NCI-H1105 treated with DMSO at 0.1 percent for 48 hours (cell line): ENCODE data around the gene GPR149.

Experiments used
- DNase-seq: peaks from one replicate; lab custom pipeline; 2025; lab: John Stamatoyannopoulos, UW

Gene GPR149

DNA sequence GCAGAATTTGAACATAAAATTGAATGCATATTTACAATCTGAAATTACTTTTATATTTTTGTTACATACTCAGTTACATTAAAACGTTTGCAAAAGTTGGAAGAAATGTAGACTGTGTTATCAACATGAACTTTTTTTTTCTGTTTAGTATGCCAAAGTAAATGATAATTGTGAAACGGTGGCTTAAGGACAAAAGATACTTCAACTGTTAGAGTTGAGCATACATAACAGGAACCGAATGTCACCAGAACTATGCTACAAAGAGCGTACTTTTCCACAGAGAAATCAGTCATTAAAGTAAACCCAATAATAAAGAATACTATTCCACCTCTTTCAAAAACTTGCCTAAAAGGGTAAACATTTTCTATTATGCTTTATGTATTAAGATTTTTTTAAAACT lies 91.4 kb downstream of the GPR149 start:
- no peak for DNase-seq

GRCh38 chr3:154338008-154338407 lies 92.0 kb downstream of the GPR149 start:
- DNase-seq = no peak

DNA sequence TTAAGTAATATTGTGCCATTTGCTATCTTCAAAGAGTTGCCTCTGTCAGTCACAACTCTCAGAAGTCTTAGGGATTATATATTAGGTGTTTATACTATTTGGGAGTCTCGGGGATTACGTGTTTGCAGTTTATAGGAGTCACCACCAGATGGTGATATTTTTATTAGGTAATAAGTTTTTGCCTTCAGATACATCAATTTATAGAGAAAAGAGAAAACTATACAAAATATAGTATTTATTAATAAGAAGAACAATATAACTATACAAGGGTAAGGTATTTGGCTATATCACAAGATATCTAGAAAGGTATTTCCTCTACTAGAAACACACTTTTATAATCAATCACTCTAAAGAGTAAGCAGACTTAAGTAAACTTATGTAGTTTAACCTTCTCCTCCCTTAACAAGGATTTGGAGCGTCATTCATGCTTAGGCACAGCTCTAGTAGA lies 95.0 kb downstream of the GPR149 start:
- peak; percentile 73 for DNase-seq

DNA sequence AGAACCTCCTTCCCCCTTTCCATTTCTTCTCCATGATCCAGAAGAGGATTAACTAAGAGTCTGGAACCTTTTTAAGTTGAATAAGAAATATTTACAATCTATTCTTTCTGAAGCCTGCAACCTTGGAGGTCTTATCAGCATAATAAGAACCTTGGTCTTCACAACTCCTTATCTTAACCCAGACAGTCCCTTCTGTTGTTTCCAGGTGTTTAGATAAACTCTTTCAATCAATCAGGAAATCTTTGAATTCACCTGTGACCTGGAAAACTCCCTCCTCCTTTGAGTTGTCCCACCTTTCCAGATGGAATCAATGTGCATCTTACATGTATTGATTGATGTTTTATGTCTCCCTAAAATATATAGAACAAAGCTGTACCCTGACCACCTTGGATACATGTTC lies 102.1 kb downstream of the GPR149 start:
- no peak for DNase-seq

GRCh38 chr3:154324919-154325318 lies 105.1 kb downstream of the GPR149 start:
- DNase-seq = peak; percentile 43

- peak; percentile 97 for DNase-seq
These were observed 105.9 kb downstream of the GPR149 start, which contains the start of gene DHX36 for GRCh38 chr3:154323891-154324738. Gene DHX36, minus strand, starts transcription at chr3:154324487. Its CDS starts 71 bp downstream, at chr3:154324416.

- DNase-seq = no peak
These were observed 112.8 kb downstream of the GPR149 start for GRCh38 chr3:154316974-154317767.

GRCh38 chr3:154314152-154314551 lies 115.8 kb downstream of the GPR149 start:
- no peak for DNase-seq

GRCh38 chr3:154310840-154311239 lies 119.2 kb downstream of the GPR149 start:
- no peak for DNase-seq

DNA sequence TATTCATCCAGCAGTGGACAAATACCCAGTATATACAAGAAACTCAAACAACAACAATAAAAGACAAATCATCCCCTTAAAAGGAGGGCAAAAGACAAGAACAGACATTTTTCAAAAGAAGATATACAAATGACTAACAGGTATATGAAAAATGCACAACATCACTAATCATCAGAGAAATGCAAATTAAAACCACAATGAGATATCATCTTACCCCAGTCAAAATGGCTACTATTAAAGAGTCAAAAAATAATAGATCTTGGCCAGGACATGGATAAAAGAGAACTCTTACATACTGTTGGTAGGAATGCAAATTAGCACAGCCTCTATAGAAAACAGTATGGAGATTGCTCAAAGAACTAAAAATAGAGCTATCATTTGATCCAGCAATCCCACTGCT lies 122.6 kb downstream of the GPR149 start:
- DNase-seq = no peak

GRCh38 chr3:154304936-154305335 lies 125.1 kb downstream of the GPR149 start:
- DNase-seq = no peak

GRCh38 chr3:154304116-154304786 lies 125.7 kb downstream of the GPR149 start:
- DNase-seq = no peak

DNA sequence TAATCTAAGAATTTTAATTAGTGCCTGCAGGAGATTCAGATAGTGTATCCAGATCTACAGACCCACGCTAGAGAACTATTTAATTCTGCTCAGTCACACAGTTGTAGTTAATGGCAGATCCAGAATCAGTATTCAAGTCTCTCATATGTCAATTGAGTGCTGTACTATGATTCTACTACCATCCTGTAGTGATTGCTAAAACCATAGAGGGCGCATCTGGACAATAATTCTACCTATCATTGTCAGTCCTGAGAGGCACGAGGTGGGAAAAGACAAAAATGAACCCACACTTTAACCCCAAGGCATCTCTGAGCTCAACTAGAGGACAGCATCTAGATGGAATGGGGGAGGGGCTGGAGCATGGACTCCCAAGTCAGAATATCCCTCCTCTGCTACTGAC lies 128.4 kb downstream of the GPR149 start:
- DNase-seq = no peak

DNA sequence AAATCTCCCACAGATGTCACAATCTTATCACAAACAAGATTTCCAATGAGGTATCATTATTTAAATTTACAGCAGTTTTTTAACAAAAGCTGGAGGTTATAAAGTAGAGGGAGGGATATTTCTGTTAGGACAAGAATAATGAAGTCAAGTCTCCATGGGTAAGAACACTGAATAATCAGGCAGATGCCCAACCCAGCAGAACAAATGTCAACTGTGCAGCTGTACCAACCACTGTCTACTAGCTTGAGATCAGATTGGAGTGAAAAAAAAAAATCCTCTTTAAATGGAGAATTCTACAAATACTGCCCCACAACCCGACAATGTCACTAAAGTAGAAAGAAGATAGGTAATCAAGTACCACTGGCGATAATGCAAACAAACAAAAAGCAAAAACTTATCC lies 136.0 kb downstream of the GPR149 start:
- DNase-seq = no peak

GRCh38 chr3:154290187-154290586 lies 139.8 kb downstream of the GPR149 start:
- no peak for DNase-seq
